T-helper 1 cell treated with Interleukin-12 subunit alpha and Interleukin-12 subunit beta and Interleukin-4 antibody, amounts not matched to agents 30 μg/mL and 1 μg/mL, for 36 hours (primary cell): ENCODE data around the gene SGPL1.

Experiments
- H3K27ac Mint-ChIP-seq: one replicate; pipeline ENCODE4 v1.8.0; 2021; ENCODE audit warnings: mild to moderate bottlenecking, mixed read lengths
- H3K27me3 Mint-ChIP-seq: one replicate; pipeline ENCODE4 v1.8.0; 2021; ENCODE audit warnings: low read depth, mixed read lengths
- H3K36me3 Mint-ChIP-seq: one replicate; pipeline ENCODE4 v1.8.0; 2021; ENCODE audit warnings: low read depth, mixed read lengths
- H3K4me1 Mint-ChIP-seq: one replicate; pipeline ENCODE4 v1.8.0; 2021; ENCODE audit warnings: low read depth, mixed read lengths
- H3K4me3 Mint-ChIP-seq: one replicate; pipeline ENCODE4 v1.8.0; 2021; ENCODE audit warnings: mild to moderate bottlenecking, moderate library complexity, mixed read lengths
- H3K9me3 Mint-ChIP-seq: one replicate; pipeline ENCODE4 v1.8.0; 2021; ENCODE audit warnings: mixed read lengths

SGPL1 gene

GRCh38 chr10:70777063-70777875 is 38.5 kb upstream of the SGPL1 start:
- Mint-ChIP-seq H3K27ac (no peak overlapping the region), H3K9me3 (no peaks in the 10 kb centered on the region), H3K36me3 (no peaks in the 10 kb centered on the region)

GRCh38 chr10:70778267-70778924 is 37.4 kb upstream of the SGPL1 start:
- H3K27ac Mint-ChIP-seq = no peak overlapping the region
- H3K36me3 Mint-ChIP-seq = no peaks in the 10 kb centered on the region
- no peak overlapping the region for H3K4me3 Mint-ChIP-seq
- peaks cover 4% of the 10 kb centered on the region for H3K27me3 Mint-ChIP-seq
- H3K9me3 Mint-ChIP-seq = no peaks in the 10 kb centered on the region
- no peaks in the 10 kb centered on the region for H3K4me1 Mint-ChIP-seq

More at GRCh38 chr10:70777063-70777875, 38.5 kb upstream of the SGPL1 start:
- Mint-ChIP-seq H3K4me3 (no peak overlapping the region), H3K4me1 (no peaks in the 10 kb centered on the region), H3K27me3 (no peaks in the 10 kb centered on the region)

GRCh38 chr10:70779088-70779487 is 36.7 kb upstream of the SGPL1 start:
- Mint-ChIP-seq H3K36me3 (no peaks in the 10 kb centered on the region), H3K27me3 (peaks cover 5% of the 10 kb centered on the region), H3K27ac (no peak overlapping the region), H3K9me3 (no peaks in the 10 kb centered on the region), H3K4me1 (no peaks in the 10 kb centered on the region), H3K4me3 (no peak overlapping the region)

GRCh38 chr10:70779511-70780369 is 36.0 kb upstream of the SGPL1 start:
- H3K4me3 Mint-ChIP-seq = no peak overlapping the region
- H3K27me3 Mint-ChIP-seq = peaks cover 5% of the 10 kb centered on the region
- H3K36me3 Mint-ChIP-seq = no peaks in the 10 kb centered on the region
- no peaks in the 10 kb centered on the region for H3K4me1 Mint-ChIP-seq
- H3K9me3 Mint-ChIP-seq = no peaks in the 10 kb centered on the region
- H3K27ac Mint-ChIP-seq = no peak overlapping the region

- H3K27ac Mint-ChIP-seq = no peak overlapping the region
- H3K27me3 Mint-ChIP-seq = peaks cover 5% of the 10 kb centered on the region
- H3K4me3 Mint-ChIP-seq = no peak overlapping the region
- H3K9me3 Mint-ChIP-seq = no peaks in the 10 kb centered on the region
- H3K4me1 Mint-ChIP-seq = no peaks in the 10 kb centered on the region
- no peaks in the 10 kb centered on the region for H3K36me3 Mint-ChIP-seq
Measured at GRCh38 chr10:70780370-70780760, 35.4 kb upstream of the SGPL1 start.

- no peaks in the 10 kb centered on the region for H3K36me3 Mint-ChIP-seq
- no peaks in the 10 kb centered on the region for H3K4me1 Mint-ChIP-seq
- H3K4me3 Mint-ChIP-seq = no peak overlapping the region
- no peaks in the 10 kb centered on the region for H3K9me3 Mint-ChIP-seq
- H3K27ac Mint-ChIP-seq = no peak overlapping the region
- peaks cover 5% of the 10 kb centered on the region for H3K27me3 Mint-ChIP-seq
Measured at GRCh38 chr10:70780772-70781171, 35.0 kb upstream of the SGPL1 start.

- Mint-ChIP-seq H3K4me1 (no peaks in the 10 kb centered on the region), H3K36me3 (no peaks in the 10 kb centered on the region), H3K9me3 (no peaks in the 10 kb centered on the region), H3K4me3 (no peak overlapping the region), H3K27me3 (peaks cover 5% of the 10 kb centered on the region), H3K27ac (no peak overlapping the region)
Measured at GRCh38 chr10:70781461-70782051, 34.2 kb upstream of the SGPL1 start.

- peaks cover 2% of the 10 kb centered on the region for H3K4me1 Mint-ChIP-seq
- H3K4me3 Mint-ChIP-seq = no peak overlapping the region
- H3K27ac Mint-ChIP-seq = no peak overlapping the region
- H3K27me3 Mint-ChIP-seq = peaks cover 5% of the 10 kb centered on the region
- no peaks in the 10 kb centered on the region for H3K36me3 Mint-ChIP-seq
- H3K9me3 Mint-ChIP-seq = no peaks in the 10 kb centered on the region
Measured at GRCh38 chr10:70782086-70782745, 33.5 kb upstream of the SGPL1 start.

- Mint-ChIP-seq H3K9me3 (no peaks in the 10 kb centered on the region), H3K27me3 (peaks cover 5% of the 10 kb centered on the region), H3K27ac (no peak overlapping the region), H3K4me1 (peaks cover 2% of the 10 kb centered on the region), H3K36me3 (no peaks in the 10 kb centered on the region), H3K4me3 (no peak overlapping the region)
Measured at GRCh38 chr10:70782746-70783680, 32.7 kb upstream of the SGPL1 start.

- H3K27me3 Mint-ChIP-seq = peaks cover 14% of the 10 kb centered on the region
- H3K27ac Mint-ChIP-seq = no peak overlapping the region
- H3K36me3 Mint-ChIP-seq = no peaks in the 10 kb centered on the region
- H3K4me3 Mint-ChIP-seq = no peak overlapping the region
- no peaks in the 10 kb centered on the region for H3K9me3 Mint-ChIP-seq
- H3K4me1 Mint-ChIP-seq = peaks cover 2% of the 10 kb centered on the region
Measured at GRCh38 chr10:70784016-70784415, 31.7 kb upstream of the SGPL1 start.

- peaks cover 19% of the 10 kb centered on the region for H3K27me3 Mint-ChIP-seq
- no peaks in the 10 kb centered on the region for H3K9me3 Mint-ChIP-seq
- H3K4me1 Mint-ChIP-seq = peaks cover 2% of the 10 kb centered on the region
- H3K4me3 Mint-ChIP-seq = no peak overlapping the region
- H3K36me3 Mint-ChIP-seq = no peaks in the 10 kb centered on the region
- H3K27ac Mint-ChIP-seq = no peak overlapping the region
Measured at GRCh38 chr10:70784471-70784870, 31.3 kb upstream of the SGPL1 start.

- H3K36me3 Mint-ChIP-seq = no peaks in the 10 kb centered on the region
- no peak within 1 kb of the TSS for H3K27ac Mint-ChIP-seq
- H3K9me3 Mint-ChIP-seq = no peaks in the 10 kb centered on the region
- peaks cover 2% of the 10 kb centered on the region for H3K4me1 Mint-ChIP-seq
- H3K4me3 Mint-ChIP-seq = no peak within 1 kb of the TSS
- peaks cover 21% of the 10 kb centered on the region for H3K27me3 Mint-ChIP-seq
Measured at GRCh38 chr10:70785190-70785589, 30.6 kb upstream of the SGPL1 start, which contains the start of gene TBATA. Gene TBATA (minus strand): TSS chr10:70785377. CDS start chr10:70783379, 1,998 bp downstream.

- Mint-ChIP-seq H3K4me3 (no peak overlapping the region), H3K36me3 (no peaks in the 10 kb centered on the region), H3K4me1 (peaks cover 2% of the 10 kb centered on the region), H3K9me3 (no peaks in the 10 kb centered on the region), H3K27me3 (peaks cover 39% of the 10 kb centered on the region), H3K27ac (no peak overlapping the region)
Measured at GRCh38 chr10:70786799-70787415, 28.8 kb upstream of the SGPL1 start.
